Osteocyte (in vitro differentiated cells): ENCODE data around the gene CMSS1. TPM values are rescaled to one million over a fixed set of nuclear protein-coding genes. Genes with fewer than 3 reads are reported as not detected.
A peak's percentile ranks its signal among the peaks of the same experiment; 100 is the strongest.

Experiments used
- DNase-seq: peaks from one replicate; pipeline ENCODE4 v3.0.0; 2021; ENCODE audit warnings: mixed read lengths; ENCODE audit not compliant: unreplicated experiment; ENCODE audit errors: extremely low spot score
- H3K27ac Mint-ChIP-seq: one replicate; pipeline ENCODE4 v1.8.0; 2021; ENCODE audit warnings: mild to moderate bottlenecking, mixed read lengths; ENCODE audit not compliant: unreplicated experiment
- H3K27me3 Mint-ChIP-seq: one replicate; pipeline ENCODE4 v1.8.0; 2021; ENCODE audit warnings: mixed read lengths; ENCODE audit not compliant: unreplicated experiment
- H3K36me3 Mint-ChIP-seq: one replicate; pipeline ENCODE4 v1.8.0; 2021; ENCODE audit warnings: mixed read lengths; ENCODE audit not compliant: unreplicated experiment
- H3K4me1 Mint-ChIP-seq: one replicate; pipeline ENCODE4 v1.8.0; 2021; ENCODE audit warnings: mixed read lengths; ENCODE audit not compliant: unreplicated experiment
- H3K4me3 Mint-ChIP-seq: one replicate; pipeline ENCODE4 v1.8.0; 2021; ENCODE audit warnings: mild to moderate bottlenecking, moderate library complexity, mixed read lengths; ENCODE audit not compliant: unreplicated experiment
- H3K9me3 Mint-ChIP-seq: one replicate; pipeline ENCODE4 v1.8.0; 2021; ENCODE audit warnings: mixed read lengths; ENCODE audit not compliant: unreplicated experiment
- CTCF ChIP-seq: fragments of 200-600 bp; sonication (generic); IDR thresholded peaks from 2 replicates; pipeline ENCODE4 v1.5.0; 2021; ENCODE audit warnings: antibody characterized with exemption, mild to moderate bottlenecking, moderate library complexity
- total RNA-seq: library from RNA; stranded (reverse); gene quantifications from 2 replicates; pipeline ENCODE4 v1.2.1, GENCODE V29; 2021

Gene CMSS1
- total RNA-seq, 1 donor from 2014 or later = 38.5 TPM

GRCh38 chr3:100039075-100039474 lies 221.4 kb downstream of the CMSS1 start:
- TF ChIP-seq CTCF = no peak
- H3K36me3 Mint-ChIP-seq = peaks cover 1% of the 10 kb centered on the region
- no peak overlapping the region for H3K4me3 Mint-ChIP-seq
- no peak for DNase-seq
- H3K4me1 Mint-ChIP-seq = peaks cover 53% of the 10 kb centered on the region
- no peaks in the 10 kb centered on the region for H3K9me3 Mint-ChIP-seq
- no peaks in the 10 kb centered on the region for H3K27me3 Mint-ChIP-seq
- H3K27ac Mint-ChIP-seq = peak overlapping the region; percentile 96

GRCh38 chr3:100040451-100041225 lies 223.0 kb downstream of the CMSS1 start:
- H3K4me3 Mint-ChIP-seq = peak overlapping the region; percentile 17
- H3K27ac Mint-ChIP-seq = peak overlapping the region; percentile 96
- peaks cover 1% of the 10 kb centered on the region for H3K36me3 Mint-ChIP-seq
- peaks cover 56% of the 10 kb centered on the region for H3K4me1 Mint-ChIP-seq
- no peak for TF ChIP-seq CTCF
- H3K27me3 Mint-ChIP-seq = no peaks in the 10 kb centered on the region
- H3K9me3 Mint-ChIP-seq = no peaks in the 10 kb centered on the region
- no peak for DNase-seq

- peak overlapping the region; percentile 17 for H3K4me3 Mint-ChIP-seq
- no peaks in the 10 kb centered on the region for H3K9me3 Mint-ChIP-seq
- peak overlapping the region; percentile 96 for H3K27ac Mint-ChIP-seq
- peaks cover 63% of the 10 kb centered on the region for H3K4me1 Mint-ChIP-seq
- no peak for DNase-seq
- no peaks in the 10 kb centered on the region for H3K27me3 Mint-ChIP-seq
- H3K36me3 Mint-ChIP-seq = peaks cover 1% of the 10 kb centered on the region
- no peak for TF ChIP-seq CTCF
Measured at GRCh38 chr3:100041328-100041749, 223.7 kb downstream of the CMSS1 start.

GRCh38 chr3:100042166-100042981 lies 224.7 kb downstream of the CMSS1 start:
- H3K4me3 Mint-ChIP-seq = peak overlapping the region; percentile 0
- no peaks in the 10 kb centered on the region for H3K9me3 Mint-ChIP-seq
- peaks cover 73% of the 10 kb centered on the region for H3K4me1 Mint-ChIP-seq
- H3K27me3 Mint-ChIP-seq = no peaks in the 10 kb centered on the region
- H3K27ac Mint-ChIP-seq = peak overlapping the region; percentile 96
- H3K36me3 Mint-ChIP-seq = peaks cover 1% of the 10 kb centered on the region
- DNase-seq = no peak
- no peak for TF ChIP-seq CTCF

DNA sequence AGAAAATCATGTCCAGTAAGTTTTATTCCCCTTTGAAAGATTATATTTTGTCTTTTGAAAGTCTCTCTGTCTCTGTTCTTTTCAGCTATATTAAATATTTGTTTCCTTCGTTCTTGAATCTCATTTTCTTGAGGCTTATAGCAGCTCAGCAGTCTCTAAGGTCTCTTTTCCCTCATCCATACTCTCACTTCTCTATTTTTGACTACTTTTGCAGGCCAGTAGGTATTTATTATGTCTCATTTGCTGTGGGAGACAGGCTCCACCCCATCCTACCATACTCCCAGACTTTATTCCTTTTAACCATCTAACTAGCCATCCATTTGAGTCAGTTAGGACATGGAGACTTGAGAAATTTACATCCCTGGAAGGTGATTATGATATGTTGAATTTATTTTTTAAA lies 225.6 kb downstream of the CMSS1 start:
- H3K36me3 Mint-ChIP-seq = peaks cover 1% of the 10 kb centered on the region
- no peaks in the 10 kb centered on the region for H3K9me3 Mint-ChIP-seq
- H3K27ac Mint-ChIP-seq = peak overlapping the region; percentile 96
- H3K27me3 Mint-ChIP-seq = no peaks in the 10 kb centered on the region
- no peak for DNase-seq
- TF ChIP-seq CTCF = no peak
- H3K4me1 Mint-ChIP-seq = peaks cover 82% of the 10 kb centered on the region
- H3K4me3 Mint-ChIP-seq = no peak overlapping the region
